ENCODE measurements around the gene TBATA. TPM values are rescaled to one million over a fixed set of nuclear protein-coding genes. Genes with fewer than 3 reads are reported as not detected.

TBATA gene
- polyA plus RNA-seq, 3 donors: not detected

- Mint-ChIP-seq H3K27ac (peak overlapping the region in 1 of 7 donors; percentile 43), H3K9me3 (no peaks in the 10 kb centered on the region), H3K4me1 (peaks cover 26% of the 10 kb centered on the region), H3K4me3 (no peak overlapping the region), H3K27me3 (ENCODE audit: low read depth in 3 of 3) (peaks cover 2 to 5% (median 2%) of the 10 kb centered on the region in 3 donors), H3K36me3 (no peaks in the 10 kb centered on the region)
- no peak overlapping the region for H3K27ac ChIP-seq (ENCODE audit: low read depth in 1 of 2, low read length in 2 of 2)
- no peak overlapping the region for H3K9ac ChIP-seq (ENCODE audit: insufficient read depth, low read length, poor library complexity, severe bottlenecking)
- no peak for DNase-seq
- H2AFZ ChIP-seq (ENCODE audit: insufficient read depth, low read depth, low read length, poor library complexity, severe bottlenecking): peak overlapping the region; percentile 59
- H3K27me3 ChIP-seq (ENCODE audit: control insufficient read depth in 2 of 2, insufficient read depth in 2 of 2, low read length in 2 of 2): no peaks in the 10 kb centered on the region
- H3K79me2 ChIP-seq (ENCODE audit: insufficient read depth, low read length): no peaks in the 10 kb centered on the region
- peaks cover 29 to 30% of the 10 kb centered on the region in 2 donors for H3K4me1 ChIP-seq (ENCODE audit: control insufficient read depth in 1 of 2, insufficient read depth in 2 of 2, low read length in 2 of 2)
- WGBS (ENCODE audit: insufficient coverage): 98% methylated on average over 3 of the region's 4 CpGs
- no peaks in the 10 kb centered on the region for H3K36me3 ChIP-seq (replicated peaks in 1 of 2; ENCODE audit: control insufficient read depth in 1 of 2, insufficient read depth in 2 of 2, low read length in 2 of 2)
- no peak for TF ChIP-seq CTCF (IDR thresholded peaks at IDR 0.05)
- intact Hi-C loops (cut with micrococcal nuclease): no loop called here
- no peaks in the 10 kb centered on the region for H4K20me1 ChIP-seq (ENCODE audit: insufficient read depth, low read length)
- H3K9me3 ChIP-seq (replicated peaks in 1 of 2; ENCODE audit: control insufficient read depth in 1 of 2, insufficient read depth in 1 of 2, low read length in 2 of 2): no peaks in the 10 kb centered on the region
- H3K4me2 ChIP-seq (replicated peaks; ENCODE audit: extremely low read depth, low read length, poor library complexity, severe bottlenecking): no peak overlapping the region
- H3K4me3 ChIP-seq (replicated peaks in 1 of 3; ENCODE audit: low read depth in 2 of 3, low read length in 3 of 3): no peak overlapping the region
These were observed 4.4 kb downstream of the TBATA start for GRCh38 chr10:70780772-70781171.

GRCh38 chr10:70780370-70780760, 4.8 kb downstream of the TBATA start:
- Mint-ChIP-seq H3K27me3 (ENCODE audit: low read depth in 3 of 3) (peaks cover 2 to 5% (median 2%) of the 10 kb centered on the region in 3 donors), H3K4me3 (no peak overlapping the region), H3K27ac (no peak overlapping the region), H3K9me3 (no peaks in the 10 kb centered on the region), H3K4me1 (peaks cover 26% of the 10 kb centered on the region), H3K36me3 (no peaks in the 10 kb centered on the region)
- Histone ChIP-seq H3K79me2 (ENCODE audit: insufficient read depth, low read length) (no peaks in the 10 kb centered on the region), H3K36me3 (replicated peaks in 1 of 2; ENCODE audit: control insufficient read depth in 1 of 2, insufficient read depth in 2 of 2, low read length in 2 of 2) (no peaks in the 10 kb centered on the region), H3K27me3 (ENCODE audit: control insufficient read depth in 2 of 2, insufficient read depth in 2 of 2, low read length in 2 of 2) (no peaks in the 10 kb centered on the region), H3K4me1 (ENCODE audit: control insufficient read depth in 1 of 2, insufficient read depth in 2 of 2, low read length in 2 of 2) (peaks cover 29 to 30% of the 10 kb centered on the region in 2 donors), H3K9me3 (replicated peaks in 1 of 2; ENCODE audit: control insufficient read depth in 1 of 2, insufficient read depth in 1 of 2, low read length in 2 of 2) (no peaks in the 10 kb centered on the region), H4K20me1 (ENCODE audit: insufficient read depth, low read length) (no peaks in the 10 kb centered on the region), H2AFZ (ENCODE audit: insufficient read depth, low read depth, low read length, poor library complexity, severe bottlenecking) (peak overlapping the region; percentile 59), H3K4me2 (replicated peaks; ENCODE audit: extremely low read depth, low read length, poor library complexity, severe bottlenecking) (no peak overlapping the region), H3K4me3 (replicated peaks in 1 of 3; ENCODE audit: low read depth in 2 of 3, low read length in 3 of 3) (no peak overlapping the region), H3K9ac (ENCODE audit: insufficient read depth, low read length, poor library complexity, severe bottlenecking) (no peak overlapping the region), H3K27ac (ENCODE audit: low read depth in 1 of 2, low read length in 2 of 2) (no peak overlapping the region)
- WGBS (ENCODE audit: insufficient coverage): 97% methylated on average over 9 of the region's 9 CpGs
- DNase-seq: no peak
- TF ChIP-seq CTCF (IDR thresholded peaks at IDR 0.05): no peak
- intact Hi-C loops (cut with micrococcal nuclease): no loop called here
